GM18519 (cell line): ENCODE measurements around the gene UNC45A.

Experiments used
- ATAC-seq: cut with Tn5 transposase; IDR thresholded peaks from one replicate; pipeline ENCODE4 v1.9.1; 2021; ENCODE audit warnings: mild to moderate bottlenecking, moderate library complexity; ENCODE audit not compliant: unreplicated experiment, low FRiP score

The UNC45A gene

DNA sequence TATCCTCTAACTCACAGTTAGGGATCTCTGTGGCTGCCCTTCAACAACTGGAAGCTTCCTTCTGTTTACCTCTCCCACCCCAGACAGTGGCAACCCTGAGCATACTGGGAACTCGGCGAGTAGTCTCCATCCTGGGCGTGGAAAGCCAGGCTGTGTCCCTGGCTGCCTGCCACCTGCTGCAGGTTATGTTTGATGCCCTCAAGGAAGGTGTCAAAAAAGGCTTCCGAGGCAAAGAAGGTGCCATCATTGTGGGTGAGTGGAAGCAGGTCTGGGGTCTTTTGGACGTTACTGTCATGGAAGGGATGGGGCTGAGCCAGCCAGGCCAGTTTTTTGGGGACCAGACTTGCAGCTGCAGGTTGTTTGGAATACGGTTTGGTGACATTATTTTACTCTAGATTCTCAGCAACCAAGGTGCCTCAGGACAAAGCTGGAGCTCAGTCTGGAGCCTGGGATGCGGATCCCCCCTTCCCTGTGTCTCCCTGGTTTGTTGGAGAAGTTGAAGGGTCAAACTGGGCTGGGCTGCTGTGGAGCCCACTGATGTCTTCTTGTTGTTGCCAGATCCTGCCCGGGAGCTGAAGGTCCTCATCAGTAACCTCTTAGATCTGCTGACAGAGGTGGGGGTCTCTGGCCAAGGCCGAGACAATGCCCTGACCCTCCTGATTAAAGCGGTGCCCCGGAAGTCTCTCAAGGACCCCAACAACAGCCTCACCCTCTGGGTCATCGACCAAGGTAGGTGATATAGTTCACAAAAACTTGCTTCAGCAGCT is 7.5 kb downstream of the UNC45A start:
- no peak for ATAC-seq

DNA sequence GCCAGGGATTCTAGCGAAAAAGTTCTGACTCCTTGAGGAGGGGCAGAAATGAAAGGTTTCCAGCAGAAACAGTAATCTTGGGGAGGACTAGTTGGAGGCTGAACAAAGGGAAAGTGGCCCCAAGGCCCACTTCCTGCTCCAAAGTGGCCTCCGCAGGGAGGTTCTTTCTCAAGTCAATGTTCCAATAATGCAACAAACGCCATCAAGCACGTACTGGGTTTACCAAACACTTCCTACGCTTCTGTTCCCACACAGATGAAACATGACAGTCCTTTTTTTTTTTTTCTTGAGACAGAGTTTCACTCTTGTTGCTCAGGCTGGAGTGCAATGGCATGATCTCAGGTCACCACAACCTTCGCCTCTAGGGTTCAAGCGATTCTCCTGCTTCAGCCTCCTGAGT is 10.0 kb downstream of the UNC45A start:
- ATAC-seq, result no peak

DNA sequence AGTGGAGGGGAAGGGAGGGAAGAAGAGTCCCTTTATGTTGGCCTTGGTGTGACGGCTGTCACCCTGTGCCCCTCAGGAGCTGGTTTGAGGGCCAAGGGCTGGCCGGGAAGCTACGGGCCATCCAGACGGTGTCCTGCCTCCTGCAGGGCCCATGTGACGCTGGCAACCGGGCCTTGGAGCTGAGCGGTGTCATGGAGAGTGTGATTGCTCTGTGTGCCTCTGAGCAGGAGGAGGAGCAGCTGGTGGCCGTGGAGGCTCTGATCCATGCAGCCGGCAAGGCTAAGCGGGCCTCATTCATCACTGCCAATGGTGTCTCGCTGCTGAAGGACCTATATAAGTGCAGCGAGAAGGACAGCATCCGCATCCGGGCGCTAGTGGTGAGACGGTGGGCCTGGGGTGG is 11.5 kb downstream of the UNC45A start:
- ATAC-seq, result no peak

DNA sequence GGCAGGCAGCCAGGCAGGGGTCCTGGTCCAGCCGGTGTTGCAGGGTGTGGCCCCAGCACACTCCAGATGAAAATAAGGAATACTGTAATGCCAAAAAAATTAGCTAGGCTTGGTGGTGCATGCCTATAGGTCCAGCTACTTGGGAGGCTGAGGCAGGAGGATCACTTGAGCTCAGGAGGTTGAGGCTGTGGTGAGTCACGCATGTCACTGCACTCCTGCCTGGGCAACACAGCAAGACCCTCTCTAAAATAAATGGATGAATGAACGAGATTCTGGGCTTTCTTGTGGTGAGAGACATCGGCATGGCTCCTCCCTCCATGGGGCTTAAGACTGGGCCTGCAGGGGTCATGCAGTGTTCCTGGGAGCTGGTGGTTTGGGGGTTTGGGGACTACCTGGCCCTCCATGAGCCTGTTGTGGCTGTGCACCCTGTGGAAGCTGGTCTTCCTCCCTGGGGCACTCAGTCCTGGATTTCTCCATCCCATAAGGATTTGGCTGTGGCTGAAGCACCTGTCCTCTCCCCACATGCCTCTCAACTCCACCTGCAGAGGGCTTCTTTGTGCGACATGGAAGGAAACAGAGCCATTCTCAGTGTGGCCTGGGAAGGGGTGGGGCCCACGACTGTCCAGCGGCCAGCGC is 12.0 kb downstream of the UNC45A start:
- no peak for ATAC-seq

DNA sequence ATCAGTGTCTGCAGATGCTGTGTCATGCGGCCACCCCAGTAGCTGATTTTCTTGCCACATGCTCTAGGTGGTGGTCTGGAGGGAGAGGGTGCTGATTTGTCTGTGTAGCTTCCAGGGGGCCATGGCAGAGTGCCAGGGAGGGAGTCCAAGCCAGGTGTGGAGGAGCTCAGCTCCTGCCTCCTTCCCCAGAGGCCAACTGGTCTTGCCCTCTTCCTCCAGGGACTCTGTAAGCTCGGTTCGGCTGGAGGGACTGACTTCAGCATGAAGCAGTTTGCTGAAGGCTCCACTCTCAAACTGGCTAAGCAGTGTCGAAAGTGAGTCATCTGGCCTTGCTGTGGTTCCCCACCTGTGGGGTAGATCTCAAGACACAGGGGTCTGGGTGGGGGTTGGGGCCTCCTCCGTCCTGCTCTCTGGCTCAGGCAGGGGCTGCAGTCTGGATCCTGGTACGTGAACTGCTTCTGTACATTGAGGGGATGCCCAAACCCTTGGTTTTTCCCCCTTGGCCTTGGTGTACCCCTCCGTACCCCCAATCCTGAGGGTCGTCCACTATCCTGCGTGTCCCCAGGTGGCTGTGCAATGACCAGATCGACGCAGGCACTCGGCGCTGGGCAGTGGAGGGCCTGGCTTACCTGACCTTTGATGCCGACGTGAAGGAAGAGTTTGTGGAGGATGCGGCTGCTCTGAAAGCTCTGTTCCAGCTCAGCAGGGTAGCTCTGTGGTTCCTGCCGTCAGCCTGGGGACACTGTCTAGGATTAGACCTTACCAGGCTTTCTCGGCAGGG is 12.7 kb downstream of the UNC45A start:
- ATAC-seq, result no peak

DNA sequence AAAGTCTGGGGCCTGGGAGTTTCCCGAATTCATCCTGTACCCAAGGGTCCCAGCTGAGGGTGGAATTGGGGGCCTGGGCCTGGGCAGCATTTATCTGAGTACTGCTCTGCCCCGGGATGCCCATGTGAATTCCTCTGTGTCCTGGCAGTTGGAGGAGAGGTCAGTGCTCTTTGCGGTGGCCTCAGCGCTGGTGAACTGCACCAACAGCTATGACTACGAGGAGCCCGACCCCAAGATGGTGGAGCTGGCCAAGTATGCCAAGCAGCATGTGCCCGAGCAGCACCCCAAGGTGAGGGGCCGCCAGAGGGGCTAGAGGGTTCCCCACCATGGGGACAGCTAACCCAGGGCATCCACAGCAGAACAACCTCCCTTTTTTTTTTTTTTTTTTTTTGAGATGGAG is 13.4 kb downstream of the UNC45A start:
- no peak for ATAC-seq

DNA sequence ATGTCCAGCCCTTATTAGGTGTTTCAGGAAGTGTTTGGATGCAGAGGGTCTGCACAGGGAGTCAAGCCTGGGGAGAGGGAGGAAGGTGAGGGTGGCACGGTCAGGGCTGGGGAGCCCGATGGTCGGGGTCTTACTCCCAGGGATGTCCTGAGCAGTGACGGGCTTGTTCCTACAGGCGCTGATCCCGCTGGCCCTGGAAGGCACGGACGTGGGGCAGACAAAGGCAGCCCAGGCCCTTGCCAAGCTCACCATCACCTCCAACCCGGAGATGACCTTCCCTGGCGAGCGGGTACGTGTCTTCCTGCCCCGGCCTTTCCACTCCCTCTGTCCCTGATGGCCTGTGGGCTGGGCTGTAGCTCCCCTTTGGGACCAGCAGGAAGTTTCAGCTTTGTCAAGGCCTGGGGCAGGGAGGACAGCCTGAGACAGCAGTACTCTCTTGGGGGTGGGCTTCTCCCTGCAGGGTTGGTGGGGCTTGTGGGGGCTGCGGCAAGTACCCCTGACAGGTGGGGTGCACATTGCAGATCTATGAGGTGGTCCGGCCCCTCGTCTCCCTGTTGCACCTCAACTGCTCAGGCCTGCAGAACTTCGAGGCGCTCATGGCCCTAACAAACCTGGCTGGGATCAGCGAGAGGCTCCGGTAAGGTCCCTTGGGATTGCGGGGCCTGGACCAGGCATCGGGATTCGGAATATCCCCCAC is 15.0 kb downstream of the UNC45A start:
- ATAC-seq, result no peak

DNA sequence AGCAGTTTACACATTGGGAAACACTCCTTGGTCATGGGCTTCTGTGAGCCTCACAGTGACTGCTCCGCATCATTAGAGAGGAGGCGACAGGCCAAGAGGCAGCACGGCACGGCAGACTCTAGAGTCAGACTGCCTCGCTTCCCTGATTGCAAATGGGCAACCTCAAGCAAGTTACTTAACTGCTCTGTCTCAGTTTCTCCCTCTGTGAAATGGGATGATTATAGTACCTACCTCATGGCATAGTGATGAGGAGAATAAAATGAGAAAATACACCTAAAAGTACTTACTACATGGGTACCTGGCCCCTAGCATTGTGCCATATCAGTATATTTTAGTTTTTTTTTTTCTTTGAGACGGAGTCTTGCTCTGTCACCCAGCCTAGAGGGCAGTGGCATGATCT is 15.6 kb downstream of the UNC45A start:
- ATAC-seq, result no peak

DNA sequence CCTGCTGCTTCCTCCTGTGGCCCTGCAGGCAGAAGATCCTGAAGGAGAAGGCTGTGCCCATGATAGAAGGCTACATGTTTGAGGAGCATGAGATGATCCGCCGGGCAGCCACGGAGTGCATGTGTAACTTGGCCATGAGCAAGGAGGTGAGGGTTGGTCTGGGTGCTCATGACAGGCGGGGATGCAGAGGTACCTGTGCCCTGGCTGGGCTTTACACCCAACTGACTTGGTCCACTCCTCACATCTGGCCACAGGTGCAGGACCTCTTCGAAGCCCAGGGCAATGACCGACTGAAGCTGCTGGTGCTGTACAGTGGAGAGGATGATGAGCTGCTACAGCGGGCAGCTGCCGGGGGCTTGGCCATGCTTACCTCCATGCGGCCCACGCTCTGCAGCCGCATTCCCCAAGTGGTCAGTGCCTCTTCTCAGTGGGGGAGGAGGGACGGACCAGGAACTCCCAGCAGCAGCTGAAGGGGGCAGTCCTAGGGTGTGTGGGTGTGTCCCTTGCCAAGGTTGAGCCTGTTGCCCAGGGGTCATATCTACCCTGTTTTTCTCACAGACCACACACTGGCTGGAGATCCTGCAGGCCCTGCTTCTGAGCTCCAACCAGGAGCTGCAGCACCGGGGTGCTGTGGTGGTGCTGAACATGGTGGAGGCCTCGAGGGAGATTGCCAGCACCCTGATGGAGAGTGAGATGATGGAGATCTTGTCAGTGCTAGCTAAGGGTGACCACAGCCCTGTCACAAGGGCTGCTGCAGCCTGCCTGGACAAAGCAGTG is 18.0 kb downstream of the UNC45A start:
- ATAC-seq, result no peak

DNA sequence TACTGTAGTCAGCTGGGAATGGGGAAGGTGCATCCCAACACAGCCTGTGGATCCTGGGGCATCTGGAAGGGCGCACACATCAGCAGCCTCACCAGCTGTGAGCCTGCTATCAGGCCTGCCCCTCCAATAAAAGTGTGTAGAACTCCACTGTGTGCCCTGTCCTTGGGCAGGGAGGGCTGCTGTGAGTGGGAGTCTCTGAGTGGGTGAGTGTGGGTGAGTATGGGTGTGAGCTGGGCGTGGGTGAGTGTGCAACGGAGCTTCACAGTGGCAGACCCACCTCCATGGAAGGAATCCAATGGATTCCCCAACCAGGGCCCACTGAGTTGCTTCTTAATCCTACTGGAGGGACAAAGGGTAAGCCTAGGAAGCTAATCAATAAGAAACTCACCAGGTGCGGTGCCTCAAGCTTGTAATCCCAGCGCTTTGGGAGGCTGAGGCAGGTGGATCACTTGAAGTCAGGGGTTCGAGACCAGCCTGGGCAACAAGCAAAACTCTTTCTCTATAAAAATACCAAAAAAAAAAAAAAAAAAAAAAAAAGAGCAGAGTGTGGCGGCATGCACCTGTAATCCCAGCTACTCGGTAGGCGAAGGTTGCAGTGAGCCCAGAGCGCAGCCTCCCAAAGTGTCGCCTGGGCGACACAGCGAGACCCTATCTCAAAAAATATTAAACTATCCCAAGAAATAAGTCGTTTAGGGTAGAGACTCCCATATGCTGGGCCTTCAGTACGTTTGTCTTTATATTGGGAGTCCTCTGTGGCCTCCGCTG is 19.0 kb downstream of the UNC45A start:
- ATAC-seq, result no peak

DNA sequence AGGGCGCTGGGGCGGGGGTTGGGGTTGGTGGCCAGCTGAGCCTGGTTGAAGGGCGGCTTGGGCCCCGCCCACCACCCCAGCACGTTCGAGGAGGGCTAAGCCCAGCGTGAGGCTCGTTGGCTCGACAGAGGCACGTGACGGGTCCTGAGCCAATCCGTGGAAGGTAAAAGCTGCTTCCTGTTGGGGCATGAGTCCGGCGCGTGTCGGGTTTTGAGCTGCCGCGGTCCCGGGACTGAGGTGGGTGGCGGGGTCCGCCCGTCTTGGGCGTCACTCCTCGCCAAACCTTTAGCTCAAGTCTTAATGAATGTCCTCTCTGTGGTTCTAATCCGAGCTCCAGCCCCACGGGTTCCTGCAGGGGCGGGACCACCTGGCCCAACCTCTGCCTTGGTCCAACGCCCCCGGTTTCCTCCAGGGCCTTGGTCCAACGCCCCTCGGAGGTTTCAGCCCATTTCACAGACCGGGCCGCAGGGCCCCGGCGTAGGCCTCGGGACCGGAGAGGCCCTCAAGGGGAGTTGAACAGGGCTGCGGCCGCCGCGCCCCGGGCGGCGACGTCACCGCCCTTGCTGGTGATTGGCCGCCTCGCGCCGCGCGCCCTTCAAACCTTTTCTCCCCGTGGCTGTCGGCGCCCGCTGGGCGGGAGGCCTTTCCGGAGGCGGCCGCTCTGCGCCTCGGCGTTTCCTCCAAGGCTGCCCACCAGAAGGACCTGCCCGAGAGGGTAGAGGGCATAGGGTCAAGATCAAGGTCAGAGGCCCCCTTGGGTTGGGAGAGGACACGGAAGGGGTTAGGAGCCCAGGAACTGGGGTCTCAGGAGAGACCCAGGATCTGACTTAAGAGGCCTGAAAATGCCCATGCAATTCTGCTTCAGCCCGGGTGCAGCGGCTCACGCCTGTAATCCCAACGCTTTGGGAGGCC is 19.9 kb downstream of the UNC45A start, which contains the start of gene RCCD1:
RCCD1 (plus strand) TSS at position 173 of the 912 bp plus-strand sequence. CDS start 1,851 bp downstream, outside the sequence.
- ATAC-seq, result peak; percentile 78

DNA sequence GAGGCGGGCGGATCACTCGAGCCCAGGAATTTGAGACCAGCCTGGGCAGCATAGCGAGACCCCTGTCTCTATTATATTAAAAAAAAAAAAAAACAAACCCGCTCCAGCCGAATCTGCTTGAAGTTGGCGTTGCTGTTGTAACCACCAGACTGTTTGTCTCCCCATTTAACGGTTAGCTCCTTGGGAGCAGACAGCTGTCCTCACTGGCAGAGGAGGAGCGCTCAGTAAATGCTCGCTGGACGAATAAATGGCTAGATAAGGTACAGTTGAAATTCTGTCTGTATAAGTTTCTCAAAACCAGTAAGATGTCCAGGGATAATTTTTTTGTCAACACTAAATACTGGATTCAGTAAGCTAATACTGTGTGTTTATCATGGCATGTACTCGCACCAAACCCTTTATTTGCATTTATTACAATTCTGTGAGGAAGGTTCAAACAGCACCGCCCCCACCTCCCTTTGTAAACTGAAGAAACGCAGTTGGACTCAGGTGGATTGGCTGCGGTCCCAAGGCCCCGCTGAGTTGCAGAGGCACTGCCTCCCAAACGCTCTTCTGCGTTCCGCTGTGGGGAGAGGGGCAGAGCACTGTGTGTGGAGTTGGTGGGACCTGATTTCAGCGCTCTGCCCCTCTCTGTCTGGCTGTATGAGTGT is 20.7 kb downstream of the UNC45A start:
- no peak for ATAC-seq

DNA sequence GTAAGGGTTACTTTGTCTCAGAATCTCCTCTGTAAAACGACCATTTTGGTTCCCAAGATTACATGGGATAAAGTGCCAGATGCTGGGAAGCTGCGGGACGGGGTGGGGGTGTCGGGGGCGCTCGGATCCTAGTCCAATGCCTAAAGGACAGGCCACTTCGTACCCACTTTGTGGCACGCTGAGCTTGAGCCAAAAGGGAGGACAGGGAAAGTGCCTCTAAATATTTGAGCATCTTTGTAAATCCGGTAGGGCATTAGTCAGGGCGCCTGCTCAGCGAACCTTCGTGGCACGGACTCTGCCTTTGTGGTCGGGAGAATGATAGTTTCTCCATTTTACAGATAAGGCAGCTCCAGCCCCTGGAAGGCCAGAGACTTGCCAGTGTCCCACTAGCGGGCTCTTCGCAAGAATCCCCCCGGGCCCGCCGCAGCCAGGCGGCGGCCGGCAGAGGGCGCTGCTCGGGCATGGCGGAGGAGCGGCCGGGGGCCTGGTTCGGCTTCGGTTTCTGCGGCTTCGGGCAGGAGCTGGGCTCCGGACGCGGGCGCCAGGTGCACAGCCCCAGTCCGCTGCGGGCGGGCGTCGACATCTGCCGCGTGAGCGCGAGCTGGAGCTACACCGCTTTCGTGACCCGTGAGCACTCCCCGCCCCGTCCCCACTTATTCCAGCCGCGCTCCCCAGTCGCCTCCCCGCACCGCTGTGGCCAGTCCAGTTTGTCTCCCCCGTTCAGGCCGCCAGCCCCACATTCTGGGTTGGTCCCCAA is 21.4 kb downstream of the UNC45A start:
- no peak for ATAC-seq

DNA sequence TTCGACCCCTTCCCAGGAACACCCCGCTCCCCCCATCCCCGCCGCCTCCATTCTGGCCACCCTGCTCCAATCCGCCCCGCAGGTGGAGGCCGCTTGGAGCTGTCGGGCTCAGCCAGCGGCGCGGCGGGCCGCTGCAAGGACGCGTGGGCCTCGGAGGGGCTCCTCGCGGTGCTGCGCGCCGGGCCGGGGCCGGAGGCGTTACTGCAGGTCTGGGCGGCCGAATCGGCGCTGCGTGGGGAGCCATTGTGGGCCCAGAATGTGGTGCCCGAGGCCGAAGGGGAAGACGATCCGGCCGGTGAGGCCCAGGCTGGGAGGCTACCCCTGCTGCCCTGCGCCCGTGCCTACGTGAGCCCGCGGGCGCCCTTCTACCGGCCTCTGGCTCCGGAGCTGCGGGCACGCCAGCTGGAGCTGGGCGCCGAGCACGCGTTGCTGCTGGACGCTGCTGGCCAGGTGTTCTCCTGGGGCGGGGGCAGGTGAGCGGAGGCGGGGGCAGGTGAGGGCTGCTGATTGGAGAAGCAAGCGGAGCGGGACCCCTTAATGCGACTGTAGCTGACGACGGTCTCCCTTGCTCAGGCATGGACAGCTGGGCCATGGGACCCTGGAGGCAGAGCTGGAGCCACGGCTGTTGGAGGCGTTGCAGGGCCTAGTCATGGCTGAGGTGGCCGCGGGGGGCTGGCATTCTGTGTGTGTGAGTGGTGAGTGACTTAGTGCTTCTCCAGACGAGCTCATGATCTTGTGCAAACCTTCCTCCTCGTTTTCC is 22.1 kb downstream of the UNC45A start:
- no peak for ATAC-seq

DNA sequence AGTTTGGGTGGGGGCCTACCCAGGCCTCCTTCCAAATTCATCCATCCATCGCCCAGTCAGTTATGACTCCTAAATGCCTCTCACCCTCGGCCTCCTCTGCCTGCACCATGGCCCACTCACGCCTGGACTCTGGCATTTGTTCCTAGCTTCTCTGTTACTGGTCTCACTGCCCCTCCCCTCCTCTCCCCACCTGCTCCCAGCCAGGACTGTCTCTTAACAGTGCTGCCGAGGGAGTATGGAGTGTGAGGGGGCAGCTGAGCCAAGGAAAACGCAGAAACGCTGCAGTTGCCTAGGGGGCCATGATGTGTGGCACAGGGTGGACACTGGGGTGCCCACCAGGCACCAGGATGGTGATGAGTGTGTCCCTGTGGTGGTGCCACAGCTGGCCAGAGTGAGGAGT is 22.7 kb downstream of the UNC45A start:
- ATAC-seq, result no peak

DNA sequence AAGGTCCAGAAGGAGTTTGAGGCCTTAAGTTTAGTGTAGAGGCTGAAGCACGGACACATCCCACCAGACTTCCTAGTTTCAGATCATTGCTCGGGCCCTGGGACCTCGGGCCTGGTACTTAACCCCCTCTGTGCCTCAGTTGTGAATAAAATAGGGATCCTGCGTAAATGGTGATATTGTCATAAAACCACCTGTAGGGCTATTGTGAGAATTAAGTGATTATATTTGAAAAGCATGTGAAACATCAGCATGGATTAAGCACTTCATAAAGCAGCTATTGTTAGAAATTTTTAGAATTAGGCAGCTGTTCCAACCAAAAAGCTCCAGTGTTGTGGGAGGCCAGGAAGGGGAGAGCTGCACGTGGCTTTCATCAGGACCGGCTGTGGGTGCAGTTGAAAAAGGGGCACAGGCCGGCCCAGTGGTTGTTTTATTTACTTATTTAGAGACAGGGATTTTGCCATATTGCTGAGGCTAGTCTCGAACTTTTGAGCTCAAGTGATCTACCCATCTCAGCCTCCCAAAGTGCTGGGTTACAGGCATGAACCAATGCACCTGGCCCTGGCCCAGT is 24.0 kb downstream of the UNC45A start:
- ATAC-seq, result no peak
